Superior temporal gyrus (tissue), 1 donor: ENCODE results near the gene FBXO41.

Experiments
- DNase-seq: peaks from one replicate; pipeline ENCODE4 v3.0.0-alpha.2; 2016; ENCODE audit errors: extremely low spot score

The FBXO41 gene

GRCh38 chr2:73246850-73247249 is 37.4 kb downstream of the FBXO41 start:
- no peak for DNase-seq

DNA sequence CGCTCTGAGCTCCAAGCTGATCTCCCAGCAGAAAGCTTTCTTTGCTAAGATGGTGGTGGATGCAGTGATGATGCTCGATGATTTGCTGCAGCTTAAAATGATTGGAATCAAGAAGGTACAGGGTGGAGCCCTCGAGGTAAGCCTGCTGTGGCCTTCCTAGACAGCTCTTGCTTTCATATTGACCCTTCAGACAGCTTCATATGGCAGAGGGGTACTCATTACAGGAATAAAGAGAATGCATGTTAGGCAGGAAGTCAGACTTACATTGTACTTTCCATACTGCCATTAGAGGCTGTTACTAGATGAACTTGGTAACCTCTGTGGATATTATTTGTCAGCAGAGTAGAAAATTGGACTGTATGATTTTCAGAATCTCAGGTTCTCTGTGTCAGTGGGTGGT is 39.7 kb downstream of the FBXO41 start:
- DNase-seq: no peak

DNA sequence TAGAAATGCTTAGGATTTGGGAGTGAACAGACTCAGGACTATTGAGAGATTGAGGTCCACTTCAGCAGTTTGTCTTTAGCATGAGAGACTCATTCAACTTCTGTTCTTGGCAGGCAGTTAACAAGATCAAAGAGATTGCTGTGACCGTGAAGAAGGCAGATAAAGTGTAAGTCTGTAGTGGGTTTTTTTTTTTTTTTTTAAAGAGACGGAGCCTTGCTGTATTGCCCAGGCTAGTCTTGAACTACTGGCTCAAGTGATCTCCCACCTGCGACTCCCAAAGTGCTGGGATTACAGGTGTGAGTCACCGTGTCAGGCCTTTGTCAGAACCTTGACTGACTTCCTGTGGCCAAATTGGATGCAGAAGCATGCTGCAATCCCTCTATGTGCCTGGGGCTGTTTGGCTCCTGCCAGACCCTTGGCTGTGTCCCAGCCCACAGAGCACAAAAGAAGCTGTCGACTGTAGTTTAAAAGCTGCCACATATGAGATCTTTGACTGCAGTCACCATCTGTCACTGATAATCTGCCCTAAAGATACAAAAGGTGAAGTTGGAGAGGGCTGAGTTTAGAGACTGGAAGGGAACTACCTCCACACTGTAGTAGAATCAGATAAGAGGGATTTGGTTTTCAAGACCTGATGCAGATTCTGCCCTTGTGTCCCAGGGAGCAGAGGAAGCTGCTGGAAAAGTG is 40.3 kb downstream of the FBXO41 start:
- no peak for DNase-seq

- DNase-seq: no peak
These were observed 44.5 kb downstream of the FBXO41 start for GRCh38 chr2:73239776-73240175.

DNA sequence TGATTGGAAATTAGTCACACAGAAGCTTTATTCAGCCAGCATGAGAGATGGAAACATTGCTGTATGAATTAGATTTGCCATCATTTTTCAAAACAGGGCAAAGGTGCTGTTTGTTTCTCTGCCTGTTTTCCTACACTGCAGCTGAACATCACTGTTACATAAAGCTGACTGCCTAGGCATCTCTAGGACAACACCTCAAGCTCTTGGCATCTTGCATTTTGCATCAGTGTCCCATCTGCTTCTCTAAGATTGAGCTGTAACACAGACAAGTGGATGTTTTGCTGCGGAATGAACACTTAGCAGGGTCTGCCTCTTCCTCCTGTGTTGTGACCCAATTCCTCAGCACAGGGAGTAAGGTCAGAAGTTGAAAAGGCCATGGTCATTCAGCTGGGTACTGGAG is 45.3 kb downstream of the FBXO41 start:
- DNase-seq: peak; percentile 37

DNA sequence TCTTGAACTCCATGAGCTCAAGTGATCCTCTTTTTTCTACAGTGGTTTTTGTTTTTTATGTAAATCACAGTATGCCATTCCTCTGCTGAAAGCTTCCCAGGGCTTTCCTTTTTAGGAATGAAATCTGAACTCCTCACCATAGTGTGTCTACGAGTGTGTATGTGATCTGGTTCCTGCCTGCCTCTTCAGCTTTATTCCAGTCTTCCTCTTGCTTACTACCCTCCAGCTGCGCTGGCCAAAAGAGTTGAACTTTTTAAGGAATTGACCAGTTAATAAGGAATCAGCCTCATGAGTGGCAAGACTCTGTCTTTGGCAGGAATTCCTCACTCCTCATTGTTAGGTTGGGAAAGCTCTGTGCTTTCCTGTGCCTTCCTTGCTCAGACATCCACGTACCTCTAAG is 46.1 kb downstream of the FBXO41 start:
- DNase-seq: no peak

GRCh38 chr2:73237168-73237567 is 47.1 kb downstream of the FBXO41 start:
- no peak for DNase-seq

GRCh38 chr2:73235315-73236028 is 48.8 kb downstream of the FBXO41 start:
- no peak for DNase-seq

DNA sequence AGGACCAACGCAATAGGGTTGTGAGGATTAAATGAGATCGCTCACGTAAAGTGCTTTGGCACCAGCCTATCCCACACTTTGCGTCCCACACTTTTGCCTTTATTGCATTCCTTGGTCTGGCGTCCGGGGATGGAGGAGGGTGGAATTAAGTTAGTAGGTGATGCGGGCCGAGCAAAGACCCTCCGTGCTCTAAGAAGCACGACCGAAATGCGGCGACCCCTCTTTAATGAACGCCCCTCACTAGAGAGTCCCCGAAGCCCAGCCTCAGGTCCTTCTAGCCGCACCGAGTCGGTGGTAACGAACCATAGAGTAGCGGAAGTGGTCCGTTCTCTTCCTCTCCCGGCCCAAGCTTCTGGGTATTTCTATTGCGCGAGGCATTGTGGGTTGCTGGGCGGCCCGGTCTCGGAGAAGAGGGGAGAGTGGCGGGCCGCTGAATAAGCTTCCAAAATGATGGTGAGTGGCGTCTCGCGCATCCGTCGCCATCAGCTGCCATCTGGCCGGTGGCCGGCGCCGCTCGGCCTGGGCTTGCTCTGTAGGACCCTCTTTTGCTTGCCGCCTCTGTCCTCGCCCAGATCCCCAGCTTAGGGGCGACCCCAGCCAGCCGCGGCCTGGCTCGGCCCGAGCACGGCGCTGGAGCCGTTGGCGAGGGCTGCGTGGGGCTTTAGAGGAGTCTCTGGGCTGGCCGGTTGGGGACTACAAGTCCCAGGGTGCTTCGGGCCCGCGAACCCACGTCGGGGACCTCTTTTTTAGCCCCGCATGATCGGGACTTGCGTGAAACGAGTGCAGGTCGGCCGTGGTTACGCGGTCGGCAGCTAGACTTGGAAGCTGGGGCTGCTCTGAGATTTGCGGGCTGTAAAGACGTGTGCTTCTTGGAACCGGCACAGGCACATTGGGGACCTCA is 50.1 kb downstream of the FBXO41 start, which contains the start of gene CCT7:
Gene CCT7, plus strand, starts transcription at position 377 of the 901 bp plus-strand sequence. Its CDS starts 71 bp downstream, at position 448.
- peak; percentile 98 for DNase-seq

- DNase-seq: peak; percentile 100
These were observed 50.9 kb downstream of the FBXO41 start, which contains the start of gene PRADC1 for GRCh38 chr2:73233154-73233931. Gene PRADC1 (minus strand): TSS chr2:73233239. CDS start chr2:73233160, 79 bp downstream.

DNA sequence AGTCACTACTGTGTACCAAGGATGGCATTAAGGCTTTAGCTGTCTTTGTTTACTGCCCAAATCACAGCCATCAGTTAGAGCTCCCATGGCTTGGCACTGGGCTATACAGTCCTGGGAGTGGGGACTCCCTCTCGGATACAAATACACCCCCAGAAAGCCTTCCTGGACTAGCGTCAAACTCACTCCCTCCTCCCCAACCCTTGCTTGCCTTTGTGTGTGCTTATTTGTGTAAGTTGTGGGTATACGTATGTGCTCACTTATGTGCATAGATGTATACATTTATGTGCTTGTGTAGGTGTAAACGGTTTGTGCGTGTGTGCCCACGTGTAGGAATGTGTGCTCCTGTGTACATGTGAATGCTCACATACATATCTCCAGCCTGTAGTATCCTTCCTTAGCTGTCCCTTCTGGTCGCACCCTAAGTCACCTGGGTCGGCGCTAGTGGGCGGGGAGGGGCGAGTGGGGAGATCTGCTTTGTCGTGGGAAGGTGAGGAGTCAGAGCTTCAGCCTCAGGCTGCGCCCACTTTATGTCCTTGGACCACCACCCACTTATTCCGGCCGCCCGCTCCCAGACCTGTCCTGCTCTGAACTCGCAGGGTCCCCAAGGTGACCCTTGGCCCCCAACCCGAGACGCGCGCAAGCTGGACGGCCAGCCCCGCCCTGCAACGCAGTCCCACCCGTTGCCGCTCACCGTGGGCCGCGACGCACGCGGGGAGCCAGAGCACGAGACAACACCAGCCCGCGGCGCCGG is 51.7 kb downstream of the FBXO41 start:
- DNase-seq: no peak

DNA sequence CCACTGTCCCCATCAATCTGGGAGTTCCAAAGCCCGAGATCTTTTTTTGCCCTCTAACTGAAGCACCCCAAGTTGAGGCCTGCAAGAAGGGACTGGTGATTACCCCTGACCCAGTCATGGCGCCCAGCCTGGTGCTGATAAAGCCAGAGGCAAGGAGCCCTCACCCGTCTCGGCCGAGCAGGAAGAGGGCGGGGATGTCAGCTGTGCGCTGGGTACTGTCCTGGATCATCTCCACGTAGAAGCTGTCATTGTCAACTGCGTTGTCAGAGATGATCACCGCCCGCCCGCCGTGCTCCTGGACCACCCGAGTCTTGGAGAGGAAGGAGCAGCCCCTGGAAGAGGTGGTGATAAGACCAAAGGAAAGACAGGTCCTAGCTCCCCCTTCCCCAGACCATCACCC is 55.6 kb downstream of the FBXO41 start:
- DNase-seq: no peak

GRCh38 chr2:73227086-73227485 is 57.2 kb downstream of the FBXO41 start:
- no peak for DNase-seq

DNA sequence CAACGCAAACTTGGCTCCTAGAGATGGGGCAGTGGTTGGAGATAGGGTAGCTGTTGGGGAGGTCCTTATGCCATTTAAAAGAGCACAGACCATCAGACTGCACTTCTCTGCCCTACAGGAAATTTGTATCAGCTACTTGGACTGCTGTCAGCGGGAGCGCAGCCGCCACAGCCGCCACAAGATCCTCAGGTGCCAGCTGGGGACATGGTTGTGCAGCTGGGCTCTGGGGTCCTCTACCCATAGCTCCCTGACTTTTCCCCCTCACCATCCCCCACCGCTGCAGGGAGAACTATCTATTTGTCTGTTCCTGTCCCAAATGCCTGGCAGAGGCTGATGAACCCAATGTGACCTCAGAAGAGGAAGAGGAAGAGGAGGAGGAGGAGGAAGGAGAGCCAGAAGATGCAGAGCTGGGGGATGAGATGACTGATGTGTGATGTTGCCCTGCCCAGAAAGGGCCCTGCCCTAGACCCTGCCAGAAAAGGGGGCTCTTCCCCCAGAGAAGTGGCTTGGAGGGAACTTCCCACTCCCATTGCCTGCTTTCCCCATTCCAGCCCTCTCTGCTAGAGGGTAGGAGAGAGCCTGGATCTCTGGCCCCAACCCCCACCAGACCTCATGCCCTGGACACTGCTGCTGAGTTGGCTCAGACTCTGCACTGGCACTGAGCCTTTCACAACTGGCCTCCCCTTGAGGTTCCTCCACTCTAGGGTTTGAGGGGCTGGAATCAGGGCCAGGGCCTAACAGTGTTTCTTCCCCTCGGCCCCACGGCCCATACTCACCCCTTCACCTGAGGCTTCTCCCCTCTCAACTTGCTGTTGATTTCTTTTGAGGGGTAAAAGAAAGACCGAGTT is 58.5 kb downstream of the FBXO41 start:
- no peak for DNase-seq

DNA sequence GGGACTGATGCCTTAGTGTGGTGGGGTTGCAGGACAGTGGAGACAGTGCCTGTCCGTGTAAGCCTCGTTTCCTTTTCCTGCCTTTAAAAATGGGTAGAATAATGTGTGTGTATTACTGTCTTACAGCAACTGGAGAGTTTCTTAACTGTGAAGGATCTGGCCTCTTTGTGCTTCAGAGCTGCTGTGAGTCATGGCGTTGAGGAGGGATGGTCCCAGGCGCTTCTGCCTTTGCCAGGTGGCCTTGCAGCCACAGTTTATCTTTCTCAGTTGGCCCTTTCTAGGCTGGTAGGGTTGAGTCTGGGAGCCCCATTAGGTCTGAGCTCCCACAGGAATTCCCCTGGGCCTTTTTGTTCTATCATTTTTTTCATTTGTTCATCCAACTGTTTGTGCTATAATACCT is 60.5 kb downstream of the FBXO41 start:
- DNase-seq: no peak

GRCh38 chr2:73218298-73218697 is 66.0 kb downstream of the FBXO41 start:
- DNase-seq: no peak

DNA sequence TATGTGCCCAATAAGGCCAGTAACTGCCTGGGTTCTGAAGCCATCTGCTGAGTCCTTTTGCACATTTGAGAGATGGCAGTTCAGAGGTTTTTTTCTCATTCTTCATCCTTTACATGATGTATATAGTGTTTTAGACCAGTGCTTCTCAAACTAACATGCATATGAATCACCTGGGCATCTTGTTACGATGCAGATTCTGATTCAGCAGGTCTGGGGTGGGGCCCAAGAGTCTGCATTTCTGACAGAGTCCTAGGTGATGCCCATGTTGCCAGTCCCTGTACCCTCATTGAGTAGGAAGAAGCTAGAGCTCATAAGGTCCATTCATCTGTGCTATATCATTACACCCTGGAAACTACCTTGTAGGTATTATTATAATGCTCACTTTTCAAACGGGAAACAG is 66.5 kb downstream of the FBXO41 start:
- DNase-seq: no peak

DNA sequence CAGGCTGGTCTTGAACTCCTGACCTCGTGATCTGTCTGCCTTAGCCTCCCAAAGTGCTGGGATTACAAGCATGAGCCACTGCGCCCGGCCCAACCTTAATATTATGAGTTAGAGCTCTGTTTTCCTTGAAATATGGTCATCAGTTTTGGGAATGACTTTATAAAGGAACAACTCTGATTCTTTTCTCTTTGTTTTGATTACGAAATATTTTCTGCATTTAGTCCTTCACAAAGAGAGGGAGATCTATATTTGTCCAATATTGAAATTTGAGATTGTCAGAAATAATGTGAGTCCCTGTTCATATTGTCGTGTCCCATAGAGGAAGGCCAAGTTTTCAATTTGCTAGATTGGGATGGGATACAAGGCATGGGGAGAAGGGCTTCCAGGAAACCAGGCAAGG is 67.1 kb downstream of the FBXO41 start:
- DNase-seq: no peak

GRCh38 chr2:73215254-73215653 is 69.0 kb downstream of the FBXO41 start:
- no peak for DNase-seq
